H9 (cell line): Measurements from ENCODE around the gene MAP2K7. TPM values are rescaled to one million over a fixed set of nuclear protein-coding genes. Genes with fewer than 3 reads are reported as not detected.
"Not testable (repeated sequence)": the region's sequence is repeated elsewhere in the genome, so short reads cannot be mapped to it uniquely, and the experiment has no call there.

Experiments
- DNase-seq: peaks from one replicate; pipeline ENCODE4 v3.0.0-alpha.2; 2017
- H2AFZ ChIP-seq: one replicate; pipeline ENCODE4 v1.6.1; 2013; ENCODE audit warnings: mild to moderate bottlenecking, low read length, control low read depth, moderate library complexity
- H2AK5ac ChIP-seq: 2 replicates; pipeline ENCODE4 v1.6.1; 2013; ENCODE audit warnings: low read length, control low read depth, mixed read lengths; ENCODE audit not compliant: insufficient read length
- H2BK120ac ChIP-seq: one replicate; pipeline ENCODE4 v1.6.1; 2013; ENCODE audit warnings: low read depth, mild to moderate bottlenecking, low read length, control low read depth, inconsistent platforms; ENCODE audit not compliant: poor library complexity, severe bottlenecking
- H2BK12ac ChIP-seq: 2 replicates; pipeline ENCODE4 v1.6.1; 2013; ENCODE audit warnings: low read length, control low read depth, mixed read lengths, low read depth; ENCODE audit not compliant: insufficient read length
- H2BK15ac ChIP-seq: 2 replicates; pipeline ENCODE4 v1.6.1; 2013; ENCODE audit warnings: low read depth, low read length, control low read depth
- H2BK20ac ChIP-seq: one replicate; pipeline ENCODE4 v1.6.1; 2013; ENCODE audit warnings: low read depth, mild to moderate bottlenecking, low read length, control low read depth, inconsistent platforms; ENCODE audit not compliant: poor library complexity, severe bottlenecking
- H2BK5ac ChIP-seq: 2 replicates; pipeline ENCODE4 v1.6.1; 2013; ENCODE audit warnings: low read length, control low read depth, mixed read lengths; ENCODE audit not compliant: insufficient read length
- H3K14ac ChIP-seq: 2 replicates; pipeline ENCODE4 v1.6.1; 2013; ENCODE audit warnings: low read length, control low read depth; ENCODE audit not compliant: insufficient read depth
- H3K18ac ChIP-seq: 2 replicates; pipeline ENCODE4 v1.6.1; 2013; ENCODE audit warnings: low read depth, mild to moderate bottlenecking, mixed read lengths, low read length, control low read depth; ENCODE audit not compliant: insufficient read length
- H3K23ac ChIP-seq: 2 replicates; pipeline ENCODE4 v1.6.1; 2013; ENCODE audit warnings: low read length, control low read depth, mixed read lengths, low read depth; ENCODE audit not compliant: insufficient read length
- H3K23me2 ChIP-seq: 2 replicates; pipeline ENCODE4 v1.6.1; 2013; ENCODE audit warnings: low read depth, mild to moderate bottlenecking, mixed read lengths, low read length, control low read depth; ENCODE audit not compliant: insufficient read length, poor library complexity, severe bottlenecking
- H3K27ac ChIP-seq: 2 replicates; pipeline ENCODE4 v1.5.1; 2013; ENCODE audit warnings: low read length, control low read depth, mixed read lengths, low read depth; ENCODE audit not compliant: insufficient read length
- H3K27me3 ChIP-seq: 2 replicates; pipeline ENCODE4 v1.6.1; 2013; ENCODE audit warnings: low read length, control low read depth, inconsistent platforms; ENCODE audit not compliant: insufficient read depth
- H3K4ac ChIP-seq: 2 replicates; pipeline ENCODE4 v1.6.1; 2013; ENCODE audit warnings: low read depth, mild to moderate bottlenecking, control low read depth, inconsistent platforms, low read length, moderate library complexity
- H3K4me1 ChIP-seq: 2 replicates; pipeline ENCODE4 v1.6.1; 2013; ENCODE audit warnings: low read length, control low read depth, inconsistent platforms; ENCODE audit not compliant: insufficient read depth
- H3K4me2 ChIP-seq: 2 replicates; pipeline ENCODE4 v1.6.1; 2013; ENCODE audit warnings: low read length, control low read depth, mixed read lengths; ENCODE audit not compliant: insufficient read length, insufficient read depth
- H3K56ac ChIP-seq: 2 replicates; pipeline ENCODE4 v1.6.1; 2013; ENCODE audit warnings: low read depth, mild to moderate bottlenecking, mixed read lengths, low read length, control low read depth; ENCODE audit not compliant: insufficient read length
- H3K79me1 ChIP-seq: 2 replicates; pipeline ENCODE4 v1.6.1; 2013; ENCODE audit warnings: low read depth, mild to moderate bottlenecking, moderate library complexity, low read length, control low read depth, inconsistent platforms; ENCODE audit not compliant: insufficient read depth, poor library complexity, severe bottlenecking
- H3K79me2 ChIP-seq: 2 replicates; pipeline ENCODE4 v1.6.1; 2013; ENCODE audit warnings: low read length, control low read depth, inconsistent platforms; ENCODE audit not compliant: insufficient read depth
- H3K9ac ChIP-seq: 2 replicates; pipeline ENCODE4 v1.6.1; 2013; ENCODE audit warnings: low read length, control low read depth, mixed read lengths; ENCODE audit not compliant: insufficient read length; ENCODE audit errors: extremely low read depth
- H3K9me3 ChIP-seq: one replicate; pipeline ENCODE4 v1.6.1; 2013; ENCODE audit warnings: low read depth, low read length, inconsistent platforms; ENCODE audit not compliant: control insufficient read depth
- H3T11ph ChIP-seq: one replicate; pipeline ENCODE4 v1.6.1; 2013; ENCODE audit warnings: mild to moderate bottlenecking, low read length, control low read depth, inconsistent platforms
- H4K20me1 ChIP-seq: one replicate; pipeline ENCODE4 v1.6.1; 2013; ENCODE audit not compliant: control insufficient read depth, insufficient read length, insufficient read depth
- H4K5ac ChIP-seq: 2 replicates; pipeline ENCODE4 v1.6.1; 2013; ENCODE audit warnings: low read depth, mild to moderate bottlenecking, mixed read lengths, low read length, control low read depth; ENCODE audit not compliant: insufficient read length
- H4K8ac ChIP-seq: replicated peaks from 2 replicates; pipeline ENCODE4 v1.6.1; 2013; ENCODE audit warnings: low read length, control low read depth, mixed read lengths, low read depth; ENCODE audit not compliant: insufficient read length
- H4K91ac ChIP-seq: 2 replicates; pipeline ENCODE4 v1.6.1; 2013; ENCODE audit warnings: low read depth, mild to moderate bottlenecking, moderate library complexity, mixed read lengths, low read length, control low read depth; ENCODE audit not compliant: insufficient read length
- H3K27ac Mint-ChIP-seq, 3 experiments: 2 replicates in 2 of 3; 3 replicates in 1 of 3; pipeline ENCODE4 v1.8.0; 2020 to 2021; ENCODE audit warnings: mixed read lengths in 3 of 3, mild to moderate bottlenecking in 1 of 3, moderate library complexity in 1 of 3
- H3K27me3 Mint-ChIP-seq: 2 replicates; pipeline ENCODE4 v1.8.0; 2021; ENCODE audit warnings: low read depth, mild to moderate bottlenecking, moderate library complexity, mixed read lengths
- H3K36me3 Mint-ChIP-seq, 3 experiments: 2 replicates in 2 of 3; 3 replicates in 1 of 3; pipeline ENCODE4 v1.8.0; 2020 to 2021; ENCODE audit warnings: low read depth in 3 of 3, mixed read lengths in 3 of 3; ENCODE audit not compliant: insufficient read depth in 1 of 3
- H3K4me1 Mint-ChIP-seq, 2 experiments: 2 replicates each; pipeline ENCODE4 v1.8.0; 2020; ENCODE audit warnings: mixed read lengths in 2 of 2
- H3K4me3 Mint-ChIP-seq, 2 experiments: 2 replicates in 1 of 2; 3 replicates in 1 of 2; pipeline ENCODE4 v1.8.0; 2020 to 2021; ENCODE audit warnings: mild to moderate bottlenecking in 2 of 2, mixed read lengths in 2 of 2, moderate library complexity in 1 of 2
- H3K9me3 Mint-ChIP-seq, 2 experiments: 2 replicates in 1 of 2; 3 replicates in 1 of 2; pipeline ENCODE4 v1.8.0; 2020; ENCODE audit warnings: mild to moderate bottlenecking in 2 of 2, mixed read lengths in 2 of 2, moderate library complexity in 1 of 2
- CTCF ChIP-seq: fragments of 200-600 bp; sonication (generic); conservative IDR thresholded peaks from 3 replicates; pipeline ENCODE4 v1.8.0; 2021; ENCODE audit warnings: antibody characterized with exemption, mild to moderate bottlenecking
- WGBS: extraction: QIAGEN DNeasy Blood & Tissue Kit; methylation state at CpG from one replicate; pipeline ENCODE4 v1.1.7; 2013; ENCODE audit warnings: missing lambda C conversion rate, low lambda C conversion rate, mixed read lengths; ENCODE audit not compliant: insufficient read length; ENCODE audit errors: extremely low coverage; 5-methylcytosine and 5-hydroxymethylcytosine counted together
- total RNA-seq: library from RNA; stranded (reverse); gene quantifications from 2 replicates; pipeline ENCODE4 v1.2.1, GENCODE V29; 2021

Gene MAP2K7
- total RNA-seq, 1 experiment from 2014 or later: 48.1 TPM

GRCh38 chr19:7888826-7889217 lies 14.9 kb upstream of the MAP2K7 start:
- H3K23me2 ChIP-seq: peaks cover 3% of the 10 kb centered on the region
- H3K14ac ChIP-seq: no peak overlapping the region
- no peaks in the 10 kb centered on the region for H3K79me1 ChIP-seq
- H3K4ac ChIP-seq: no peak overlapping the region
- WGBS: no CpG with 5 or more reads among the region's 8 CpGs
- H3K4me1 ChIP-seq: no peaks in the 10 kb centered on the region
- H3K27ac ChIP-seq: no peak overlapping the region
- H2BK120ac ChIP-seq: no peak overlapping the region
- H4K8ac ChIP-seq: no peak overlapping the region
- H3K9me3 ChIP-seq: no peaks in the 10 kb centered on the region
- H2AK5ac ChIP-seq: no peak overlapping the region
- no peaks in the 10 kb centered on the region for H3K36me3 Mint-ChIP-seq
- peaks cover 4 to 11% of the 10 kb centered on the region in 2 experiments for H3K4me1 Mint-ChIP-seq
- peak overlapping the region; percentile 65 to 80 for H3K4me3 Mint-ChIP-seq
- H4K91ac ChIP-seq: no peak overlapping the region
- no peak for DNase-seq
- no peaks in the 10 kb centered on the region for H4K20me1 ChIP-seq
- no peak overlapping the region for H3T11ph ChIP-seq
- H2BK15ac ChIP-seq: no peak overlapping the region
- peak overlapping the region; percentile 82 for H3K4me2 ChIP-seq
- no peak overlapping the region for H3K18ac ChIP-seq
- no peak overlapping the region for H3K56ac ChIP-seq
- peaks cover 27% of the 10 kb centered on the region for H3K27me3 Mint-ChIP-seq
- H3K9me3 Mint-ChIP-seq: peaks cover 1 to 3% of the 10 kb centered on the region in 2 experiments; a peak in 3 of 5 replicates
- no peak overlapping the region for H2BK20ac ChIP-seq
- H2AFZ ChIP-seq: no peak overlapping the region
- no peak for TF ChIP-seq CTCF
- H3K27me3 ChIP-seq: no peaks in the 10 kb centered on the region
- H3K79me2 ChIP-seq: no peaks in the 10 kb centered on the region; the same call in 1 of the 2 replicates
- H2BK5ac ChIP-seq: no peak overlapping the region
- no peak overlapping the region for H3K27ac Mint-ChIP-seq
- H2BK12ac ChIP-seq: no peak overlapping the region
- no peak overlapping the region for H3K23ac ChIP-seq
- no peak overlapping the region for H4K5ac ChIP-seq
- no peak overlapping the region for H3K9ac ChIP-seq

DNA sequence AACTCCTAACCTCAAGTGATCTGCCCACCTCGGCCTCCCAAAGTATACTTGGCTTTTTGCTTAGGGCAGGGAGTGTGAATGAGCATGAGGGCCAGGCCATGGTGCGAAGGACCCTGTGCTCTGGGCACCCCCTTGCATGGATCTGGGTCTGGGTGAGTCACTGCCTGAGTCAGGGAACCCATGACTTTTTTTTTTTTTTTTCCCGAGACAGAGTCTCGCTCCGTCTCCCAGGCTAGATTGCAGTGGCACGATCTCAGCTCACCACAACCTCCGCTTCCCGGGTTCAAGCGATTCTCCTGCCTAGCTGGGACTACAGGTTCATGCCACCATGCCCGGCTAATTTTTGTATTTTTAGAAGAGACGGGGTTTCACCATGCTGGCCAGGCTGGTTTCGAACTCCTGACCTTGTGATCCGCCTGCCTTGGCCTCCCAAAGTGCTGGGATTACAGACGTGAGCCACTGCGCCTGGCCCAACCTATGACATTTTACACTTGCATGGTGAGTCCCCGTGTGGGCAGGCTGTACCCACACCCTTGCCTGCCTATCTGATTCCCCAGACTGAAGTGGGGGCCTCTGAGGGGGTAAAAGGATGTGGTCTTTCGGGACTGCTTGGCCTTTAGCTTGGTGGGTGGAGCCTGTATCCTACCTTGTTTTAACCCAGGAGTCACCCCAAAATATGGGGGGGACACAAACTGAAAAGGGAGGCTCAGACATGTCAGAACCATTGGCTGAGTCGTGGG lies 10.1 kb upstream of the MAP2K7 start:
- DNase-seq, H3K79me2 ChIP-seq, H3K4ac ChIP-seq, H3K27ac ChIP-seq, H3K79me1 ChIP-seq, H3K9me3 ChIP-seq, H4K5ac ChIP-seq, H3K36me3 Mint-ChIP-seq, H3K4me2 ChIP-seq, H2AFZ ChIP-seq, H3K4me3 Mint-ChIP-seq, H3K23ac ChIP-seq, H3K4me1 ChIP-seq, H3K23me2 ChIP-seq, H3K9ac ChIP-seq, H4K20me1 ChIP-seq, H2BK12ac ChIP-seq, H3K18ac ChIP-seq, H2BK120ac ChIP-seq, H2BK5ac ChIP-seq, H4K8ac ChIP-seq, H2BK20ac ChIP-seq, H3K27me3 ChIP-seq, H3K9me3 Mint-ChIP-seq, H3K56ac ChIP-seq, H3T11ph ChIP-seq, H2BK15ac ChIP-seq, H2AK5ac ChIP-seq, H3K27ac Mint-ChIP-seq, H4K91ac ChIP-seq, H3K14ac ChIP-seq: not testable (repeated sequence)
- no CpG with 5 or more reads among the region's 18 CpGs for WGBS
- peaks cover 4 to 11% of the 10 kb centered on the region in 2 experiments; a peak in 3 of 4 replicates for H3K4me1 Mint-ChIP-seq
- H3K27me3 Mint-ChIP-seq: peaks cover 12% of the 10 kb centered on the region
